PC-3 (cell line): ENCODE data around the gene IFNA13. TPM values are rescaled to one million over a fixed set of nuclear protein-coding genes. Genes with fewer than 3 reads are reported as not detected.

ENCODE experiments used
- ATAC-seq: fragments of 200-7000 bp; cut with Tn5 transposase; 2 replicates; pipeline ENCODE4 v1.9.1; 2020; ENCODE audit warnings: mild to moderate bottlenecking, moderate library complexity
- BruUV-seq: library from RNA; stranded (reverse); fragments of 400-500 nt; replicated peaks from 2 replicates; lab custom pipeline; 2021; lab: Mats Ljungman, UMichigan
- CTCF ChIA-PET: fragments of 300-600 bp; sonication (Branson Sonifier 250); formaldehyde crosslinking; loops from one replicate; lab custom pipeline; 2022; ENCODE audit warnings: antibody characterized with exemption; lab: Charles Lee
- POLR2A ChIA-PET: fragments of 300-600 bp; sonication (Branson Sonifier 250); formaldehyde crosslinking; loops from one replicate; lab custom pipeline; 2022; ENCODE audit warnings: antibody characterized with exemption; ENCODE audit not compliant: unreplicated experiment; lab: Charles Lee
- DNase-seq: peaks from one replicate; pipeline ENCODE4 v3.0.0-alpha.2; 2015
- H2AFZ ChIP-seq: fragments of 300-600 bp; sonication (generic); 2 replicates; pipeline ENCODE4 v1.6.0; 2016; ENCODE audit warnings: antibody characterized with exemption, low read length
- H3F3A ChIP-seq: fragments of 300-600 bp; sonication (generic); one replicate; pipeline ENCODE4 v1.6.0; 2017; ENCODE audit warnings: antibody characterized with exemption, low read length, control low read depth, mild to moderate bottlenecking; ENCODE audit not compliant: unreplicated experiment
- H3K27ac ChIP-seq: fragments of 300-600 bp; sonication (generic); 2 replicates; pipeline ENCODE4 v1.5.1; 2016; ENCODE audit warnings: mild to moderate bottlenecking, low read length
- H3K27me3 ChIP-seq: fragments of 300-600 bp; sonication (generic); 2 replicates; pipeline ENCODE4 v1.6.1; 2016; ENCODE audit warnings: low read length, mixed read lengths
- H3K36me3 ChIP-seq: fragments of 300-600 bp; sonication (generic); 2 replicates; pipeline ENCODE4 v1.6.1; 2016; ENCODE audit warnings: low read depth, mixed run types, low read length, mixed read lengths
- H3K4me1 ChIP-seq: fragments of 300-600 bp; sonication (generic); 2 replicates; pipeline ENCODE4 v1.5.1; 2016; ENCODE audit warnings: low read length; ENCODE audit not compliant: insufficient read depth
- H3K4me2 ChIP-seq: fragments of 300-600 bp; sonication (generic); 2 replicates; pipeline ENCODE4 v1.6.0; 2016; ENCODE audit warnings: low read length
- H3K4me3 ChIP-seq: fragments of 300-600 bp; sonication (generic); 2 replicates; pipeline ENCODE4 v1.5.1; 2016; ENCODE audit warnings: mild to moderate bottlenecking, low read length, mixed read lengths
- H3K79me2 ChIP-seq: fragments of 300-600 bp; sonication (generic); 2 replicates; pipeline ENCODE4 v1.6.1; 2017; ENCODE audit warnings: low read length, mixed read lengths
- H3K9ac ChIP-seq: fragments of 300-600 bp; sonication (generic); 2 replicates; pipeline ENCODE4 v1.6.0; 2016; ENCODE audit warnings: mild to moderate bottlenecking, low read length
- H3K9me2 ChIP-seq: fragments of 300-600 bp; sonication (generic); replicated peaks from 2 replicates; pipeline ENCODE4 v1.6.1; 2016; ENCODE audit warnings: mixed run types, low read length, mixed read lengths
- H3K9me3 ChIP-seq: fragments of 300-600 bp; sonication (generic); 2 replicates; pipeline ENCODE4 v1.6.1; 2016; ENCODE audit warnings: low read length, mixed read lengths
- H4K20me1 ChIP-seq: fragments of 300-600 bp; sonication (generic); 2 replicates; pipeline ENCODE4 v1.6.1; 2016; ENCODE audit warnings: low read length, mixed read lengths
- CTCF ChIP-seq: fragments of 300-600 bp; sonication (generic); conservative IDR thresholded peaks from 2 replicates; pipeline ENCODE4 v1.5.1; 2017; ENCODE audit warnings: antibody characterized with exemption, low read depth, mild to moderate bottlenecking, low read length
- EZH2 ChIP-seq: fragments of 300-600 bp; sonication (generic); IDR thresholded peaks from one replicate; pipeline ENCODE4 v1.6.1; 2017; ENCODE audit warnings: antibody characterized with exemption, mild to moderate bottlenecking, low read length; ENCODE audit not compliant: unreplicated experiment
- EZH2phosphoT487 ChIP-seq: fragments of 300-600 bp; sonication (generic); IDR thresholded peaks from 2 replicates; pipeline ENCODE4 v1.6.1; 2018; ENCODE audit warnings: mild to moderate bottlenecking, antibody characterized with exemption, low read length, borderline replicate concordance
- intact Hi-C: fragments of 100-400 bp; cut with micrococcal nuclease; formaldehyde crosslinking; loops from 2 replicates; pipeline ENCODE4 v1.9.0; 2023
- total RNA-seq: library from RNA; depleted of rRNA; stranded (reverse); fragments of >200 nt; gene quantifications from 2 replicates; pipeline ENCODE4 v1.2.3, GENCODE V29; 2014

IFNA13 gene
- total RNA-seq, 1 experiment from 2014 or later = not detected

- Histone ChIP-seq H3K79me2 (no peaks in the 10 kb centered on the region), H3K9ac (no peak overlapping the region), H4K20me1 (no peaks in the 10 kb centered on the region), H3K4me2 (no peak overlapping the region), H3K27ac (no peak overlapping the region), H3K9me2 (no peaks in the 10 kb centered on the region), H3F3A (no peaks in the 10 kb centered on the region), H3K4me1 (0 out of 2 replicates have a peak, but pooled peaks cover 5% of the 10 kb centered on the region), H3K36me3 (no peaks in the 10 kb centered on the region), H2AFZ (no peak overlapping the region), H3K9me3 (no peaks in the 10 kb centered on the region), H3K27me3 (peaks cover 3% of the 10 kb centered on the region; the same call in 1 of the 2 replicates), H3K4me3 (no peak overlapping the region)
- no TSS peak for BruUV-seq
- intact Hi-C loops = no loop called here
- ChIA-PET POLR2A (no interaction called here), CTCF (interaction anchor here (0.5 kb wide), 1 partner anchor 163 kb away, joined by 3 read pairs; no protein-coding TSS in a partner anchor)
- no peak for ATAC-seq
- no peak for TF ChIP-seq EZH2
- no peak for TF ChIP-seq CTCF
- no peak for TF ChIP-seq EZH2phosphoT487
- DNase-seq = no peak
Observed at GRCh38 chr9:21398955-21399489, 31.2 kb upstream of the IFNA13 start.

GRCh38 chr9:21395778-21396717 is 28.2 kb upstream of the IFNA13 start:
- intact Hi-C loops = loop anchor here (1.0 to 2.0 kb wide), 2 partner anchors 70 to 143 kb away; no protein-coding TSS in a partner anchor
- ATAC-seq (peak; percentile 84), DNase-seq (peak; percentile 43)
- Histone ChIP-seq H3K79me2 (no peaks in the 10 kb centered on the region), H3K27ac (no peak overlapping the region), H3F3A (no peaks in the 10 kb centered on the region), H3K27me3 (peaks cover 3% of the 10 kb centered on the region; the same call in 1 of the 2 replicates), H3K4me1 (0 out of 2 replicates have a peak, but pooled peaks cover 5% of the 10 kb centered on the region), H4K20me1 (no peaks in the 10 kb centered on the region), H2AFZ (peak overlapping the region; percentile 91), H3K36me3 (no peaks in the 10 kb centered on the region), H3K4me2 (peak overlapping the region; percentile 86), H3K9me2 (no peaks in the 10 kb centered on the region), H3K9me3 (no peaks in the 10 kb centered on the region), H3K4me3 (peak overlapping the region; percentile 76), H3K9ac (peak overlapping the region; percentile 14; the same call in 1 of the 2 replicates)
- peak; percentile 90 for TF ChIP-seq CTCF
- TF ChIP-seq EZH2 = no peak
- BruUV-seq = no TSS peak
- POLR2A ChIA-PET = no interaction called here
- CTCF ChIA-PET = interaction anchor here (0.6 to 1.4 kb wide), 6 partner anchors 39 to 143 kb away, joined by 3 to 29 read pairs (median 3); partner anchors contain the start of gene KLHL9
